B cell (primary cell): ENCODE data around the gene FMC1. TPM values are rescaled to one million over a fixed set of nuclear protein-coding genes. Genes with fewer than 3 reads are reported as not detected.

ENCODE experiments used
- ATAC-seq: fragments of 200-7000 bp; cut with Tn5 transposase; one replicate; pipeline ENCODE4 v1.10.0; 2021; ENCODE audit warnings: low read depth, mild to moderate bottlenecking, moderate number of reproducible peaks, moderate library complexity
- CTCF ChIA-PET: fragments of 350-600 bp; sonication (Branson Sonifier 250); formaldehyde crosslinking; loops from one replicate; lab custom pipeline; 2021; ENCODE audit warnings: antibody characterized with exemption, inconsistent platforms; lab: Charles Lee
- POLR2A ChIA-PET: fragments of 350-600 bp; sonication (Branson Sonifier 250); formaldehyde crosslinking; loops from one replicate; lab custom pipeline; 2021; ENCODE audit warnings: antibody characterized with exemption; lab: Charles Lee
- DNase-seq: peaks from one replicate; pipeline ENCODE4 v3.0.0; 2013
- H2AFZ ChIP-seq: 2 replicates; pipeline ENCODE4 v1.6.1; 2012; ENCODE audit warnings: mild to moderate bottlenecking, low read depth, low read length; ENCODE audit not compliant: insufficient read depth, poor library complexity, severe bottlenecking
- H3K27ac ChIP-seq, 2 donors: 1 replicate in 1 of 2; 2 replicates in 1 of 2; pipeline ENCODE4 v1.5.1; 2012 to 2013; ENCODE audit warnings: low read length in 2 of 2, mild to moderate bottlenecking in 2 of 2, moderate library complexity in 1 of 2
- H3K27me3 ChIP-seq, 4 experiments: fragments of 200-600 bp in 1 of 4; sonication (generic) in 1 of 4; replicated peaks in 1 of 4; 1 replicate in 2 of 4; 2 replicates in 2 of 4; pipeline versions ENCODE4 v1.6.1 to v1.7.0; 2013 to 2016; ENCODE audit warnings: low read length in 3 of 4, mild to moderate bottlenecking in 2 of 4, mixed read lengths in 1 of 4, moderate library complexity in 1 of 4; ENCODE audit not compliant: insufficient read depth in 4 of 4, control insufficient read depth in 3 of 4; ENCODE audit errors: control extremely low read depth in 1 of 4
- H3K36me3 ChIP-seq, 2 experiments: replicated peaks in 1 of 2; 1 replicate in 1 of 2; 2 replicates in 1 of 2; pipeline versions ENCODE4 v1.6.1 to v1.7.1; 2013; ENCODE audit warnings: low read length in 1 of 2; ENCODE audit not compliant: insufficient read depth in 2 of 2, control insufficient read depth in 1 of 2; ENCODE audit errors: control extremely low read depth in 1 of 2, extremely low read depth in 1 of 2
- H3K4me1 ChIP-seq, 2 donors: fragments of 200-600 bp in 1 of 2; sonication (generic) in 1 of 2; 1 replicate in 1 of 2; 2 replicates in 1 of 2; pipeline versions ENCODE4 v1.5.1 to v1.6.1; 2013 to 2017; ENCODE audit warnings: low read length in 2 of 2; ENCODE audit not compliant: control insufficient read depth in 2 of 2, insufficient read depth in 2 of 2
- H3K4me2 ChIP-seq: replicated peaks from 2 replicates; pipeline ENCODE3; 2012; ENCODE audit warnings: mild to moderate bottlenecking, low read depth, low read length; ENCODE audit not compliant: poor library complexity, severe bottlenecking
- H3K4me3 ChIP-seq, 5 experiments: fragments of 200-600 bp in 1 of 5; sonication (generic) in 1 of 5; 1 replicate in 3 of 5; 2 replicates in 2 of 5; pipeline versions ENCODE4 v1.5.1 to v1.7.0; 2011 to 2016; ENCODE audit warnings: low read length in 4 of 5, mild to moderate bottlenecking in 4 of 5, low read depth in 2 of 5, control low read depth in 1 of 5, moderate library complexity in 1 of 5; ENCODE audit not compliant: insufficient read depth in 1 of 5; ENCODE audit errors: control extremely low read depth in 1 of 5, extremely low read depth in 1 of 5
- H3K79me2 ChIP-seq: fragments of 200-600 bp; sonication (generic); one replicate; pipeline ENCODE4 v1.6.0; 2016; ENCODE audit warnings: low read length; ENCODE audit not compliant: control insufficient read depth, insufficient read depth
- H3K9ac ChIP-seq: fragments of 200-600 bp; sonication (generic); 2 replicates; pipeline ENCODE4 v1.6.1; 2017; ENCODE audit warnings: mild to moderate bottlenecking, low read length, moderate library complexity
- H3K9me3 ChIP-seq, 3 donors: one replicate each; pipeline versions ENCODE4 v1.6.1 to v1.7.1; 2013; ENCODE audit warnings: low read length in 2 of 3; ENCODE audit not compliant: control insufficient read depth in 2 of 3, insufficient read depth in 1 of 3; ENCODE audit errors: control extremely low read depth in 1 of 3
- H4K20me1 ChIP-seq: 2 replicates; pipeline ENCODE4 v1.6.0; 2012; ENCODE audit warnings: mild to moderate bottlenecking, low read length; ENCODE audit not compliant: insufficient read depth, control insufficient read depth, poor library complexity, severe bottlenecking
- H3K27ac Mint-ChIP-seq: one replicate; pipeline ENCODE4 v1.8.0; 2021; ENCODE audit warnings: mixed read lengths
- H3K27me3 Mint-ChIP-seq: one replicate; pipeline ENCODE4 v1.8.0; 2021; ENCODE audit warnings: mixed read lengths
- H3K4me1 Mint-ChIP-seq: one replicate; pipeline ENCODE4 v1.8.0; 2021; ENCODE audit warnings: mixed read lengths
- H3K4me3 Mint-ChIP-seq: one replicate; pipeline ENCODE4 v1.8.0; 2021; ENCODE audit warnings: mixed read lengths
- H3K9me3 Mint-ChIP-seq: one replicate; pipeline ENCODE4 v1.8.0; 2022; ENCODE audit warnings: mixed read lengths; ENCODE audit not compliant: insufficient read depth
- CTCF ChIP-seq: fragments of 200-600 bp; IDR thresholded peaks from one replicate; pipeline ENCODE4 v1.8.0; 2022; ENCODE audit warnings: antibody characterized with exemption, mild to moderate bottlenecking
- EZH2 ChIP-seq: IDR thresholded peaks from 2 replicates; pipeline ENCODE4 v1.6.1; 2012; ENCODE audit warnings: borderline replicate concordance, low read depth, mild to moderate bottlenecking, moderate library complexity, low read length; ENCODE audit not compliant: insufficient read depth, poor library complexity, severe bottlenecking
- WGBS: methylation state at CpG from one replicate; pipeline ENCODE4 v1.1.5; 2013; ENCODE audit warnings: missing lambda C conversion rate; ENCODE audit not compliant: insufficient coverage; 5-methylcytosine and 5-hydroxymethylcytosine counted together
- intact Hi-C: fragments of 100-400 bp; cut with micrococcal nuclease; formaldehyde crosslinking; loops from one replicate; pipeline ENCODE4 v1.10.0; 2022
- polyA plus RNA-seq: library from polyadenylated mRNA; depleted of rRNA; stranded (reverse); fragments of >200 nt; gene quantifications from 2 replicates; pipeline ENCODE4 v1.2.3, GENCODE V29; 2012
- total RNA-seq, 2 donors: library from RNA; stranded (reverse); fragments of 120-200 nt in 1 of 2; gene quantifications; 1 replicate in 1 of 2; 2 replicates in 1 of 2; pipeline versions ENCODE4 v1.2.3 to v1.2.4, GENCODE V29; 2013 to 2022

The FMC1 gene
- total and polyA plus RNA-seq, 2 donors (not counting 1 experiment from before 2014, with no cell fraction given): 5.3 to 18.3 TPM

GRCh38 chr7:139362981-139363380 lies 21.8 kb downstream of the FMC1 start:
- 93% methylated on average over 3 of the region's 6 CpGs for WGBS
- no peaks in the 10 kb centered on the region for H3K9me3 Mint-ChIP-seq
- ChIA-PET POLR2A (no interaction called here), CTCF (no interaction called here)
- ATAC-seq (no peak), DNase-seq (no peak)
- peaks cover 7 to 23% of the 10 kb centered on the region in 2 experiments for H3K36me3 ChIP-seq
- peak overlapping the region; percentile 20 for H3K4me3 Mint-ChIP-seq
- no peaks in the 10 kb centered on the region for H3K9me3 ChIP-seq
- H3K4me2 ChIP-seq: no peak overlapping the region
- H2AFZ ChIP-seq: no peak overlapping the region
- no peak overlapping the region for H3K4me3 ChIP-seq
- no peaks in the 10 kb centered on the region for H3K27me3 ChIP-seq
- H4K20me1 ChIP-seq: peaks cover 55% of the 10 kb centered on the region
- no peak overlapping the region for H3K27ac ChIP-seq
- no peak overlapping the region for H3K9ac ChIP-seq
- TF ChIP-seq EZH2 (no peak), CTCF (no peak)
- H3K4me1 ChIP-seq: peaks cover 7 to 24% of the 10 kb centered on the region in 2 donors
- peaks cover 80% of the 10 kb centered on the region for H3K79me2 ChIP-seq
- peak overlapping the region; percentile 16 for H3K27ac Mint-ChIP-seq
- peaks cover 56% of the 10 kb centered on the region for H3K4me1 Mint-ChIP-seq
- H3K27me3 Mint-ChIP-seq: no peaks in the 10 kb centered on the region
- intact Hi-C loops: loop anchor here (5.0 kb wide), 1 partner anchor 1361 kb away; the partner anchor contains the start of gene CREB3L2

GRCh38 chr7:139365336-139365735 lies 24.2 kb downstream of the FMC1 start:
- H3K27ac ChIP-seq: no peak overlapping the region
- ATAC-seq: no peak
- H3K36me3 ChIP-seq: peaks cover 7 to 24% of the 10 kb centered on the region in 2 experiments
- 75% methylated on average over 2 of the region's 2 CpGs for WGBS
- ChIA-PET CTCF (no interaction called here), POLR2A (no interaction called here)
- H3K27me3 ChIP-seq: no peaks in the 10 kb centered on the region
- no peak overlapping the region for H3K9ac ChIP-seq
- peaks cover 4 to 21% of the 10 kb centered on the region in 2 donors for H3K4me1 ChIP-seq
- no peak overlapping the region for H3K27ac Mint-ChIP-seq
- no peaks in the 10 kb centered on the region for H3K27me3 Mint-ChIP-seq
- TF ChIP-seq EZH2 (no peak), CTCF (no peak)
- no peak overlapping the region for H2AFZ ChIP-seq
- peaks cover 57% of the 10 kb centered on the region for H3K4me1 Mint-ChIP-seq
- H3K4me3 Mint-ChIP-seq: no peak overlapping the region
- H3K4me2 ChIP-seq: no peak overlapping the region
- no peak overlapping the region for H3K4me3 ChIP-seq
- no peaks in the 10 kb centered on the region for H3K9me3 ChIP-seq
- H4K20me1 ChIP-seq: peaks cover 78% of the 10 kb centered on the region
- peaks cover 99% of the 10 kb centered on the region for H3K79me2 ChIP-seq
- no peaks in the 10 kb centered on the region for H3K9me3 Mint-ChIP-seq
- intact Hi-C loops: no loop called here
- DNase-seq: no peak
